GM21360 (cell line): ENCODE data around the gene CLK2.
A peak's percentile ranks its signal among the peaks of the same experiment; 100 is the strongest.
"Not testable (repeated sequence)": the region's sequence is repeated elsewhere in the genome, so short reads cannot be mapped to it uniquely, and the experiment has no call there.

Experiments used
- ATAC-seq: cut with Tn5 transposase; IDR thresholded peaks from one replicate; pipeline ENCODE4 v1.9.1; 2021; ENCODE audit warnings: mild to moderate bottlenecking, moderate library complexity; ENCODE audit not compliant: unreplicated experiment

Gene CLK2

DNA sequence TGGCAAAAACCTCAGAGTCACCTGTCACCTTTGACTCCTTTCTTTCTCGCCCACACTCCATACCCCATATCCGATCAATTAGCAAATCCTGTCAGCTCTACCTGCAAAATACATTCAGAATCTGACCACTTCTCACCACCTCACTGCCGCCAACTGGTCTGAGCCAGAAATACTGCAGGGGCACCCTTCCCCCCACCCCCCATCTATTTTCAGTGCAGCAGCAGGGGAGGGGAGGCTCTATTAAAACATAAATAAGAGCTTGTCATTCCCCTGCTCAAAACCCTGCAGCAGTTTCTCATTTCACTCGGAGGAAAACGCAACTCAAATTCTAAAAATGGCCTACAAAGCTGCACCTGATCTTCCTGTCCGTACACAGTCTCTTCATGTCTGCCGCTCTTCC is 24.1 kb upstream of the CLK2 start:
- no peak for ATAC-seq

DNA sequence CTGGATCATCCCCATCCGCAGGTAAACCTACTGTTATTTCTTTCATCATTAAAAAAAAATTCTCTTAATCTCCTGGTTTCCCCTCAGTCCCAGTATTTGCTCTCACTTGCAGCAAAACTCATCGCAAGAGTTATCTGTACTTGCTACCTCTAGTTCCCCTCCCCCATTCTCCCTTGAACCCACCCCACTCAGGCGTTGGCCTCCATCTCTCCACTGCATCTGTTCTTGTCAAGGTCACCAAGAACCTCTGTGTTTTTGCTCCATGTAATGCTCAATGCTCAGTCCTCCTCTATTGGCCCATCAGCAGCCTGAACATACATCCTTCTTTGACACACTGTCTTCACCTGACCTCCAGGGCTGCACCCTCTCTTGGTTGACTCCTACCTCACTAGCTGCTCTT is 23.4 kb upstream of the CLK2 start:
- no peak for ATAC-seq

- no peak for ATAC-seq
Measured at GRCh38 chr1:155295942-155296267, 22.6 kb upstream of the CLK2 start.

GRCh38 chr1:155295183-155295941 is 22.1 kb upstream of the CLK2 start:
- no peak for ATAC-seq

- ATAC-seq: no peak
Measured at GRCh38 chr1:155294520-155295182, 21.3 kb upstream of the CLK2 start.

GRCh38 chr1:155293086-155293749 is 19.9 kb upstream of the CLK2 start:
- ATAC-seq: no peak

DNA sequence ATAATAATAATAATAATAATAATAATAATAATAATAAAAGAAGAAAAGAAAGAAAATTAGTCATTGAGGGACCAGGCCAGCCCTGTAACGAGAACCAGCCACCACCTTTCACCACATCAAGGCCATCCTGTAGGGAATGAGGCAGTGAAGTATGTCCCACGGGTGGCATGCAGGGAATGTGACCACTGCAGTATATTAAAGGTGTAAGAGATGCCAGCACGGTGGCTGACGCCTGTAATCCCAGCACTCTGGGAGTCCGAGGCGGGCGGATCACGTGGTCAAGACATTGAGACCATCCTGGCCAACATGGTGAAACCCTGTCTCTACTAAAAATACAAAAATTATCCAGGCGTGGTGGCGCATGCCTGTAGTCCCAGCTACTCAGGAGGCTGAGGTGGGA is 17.7 kb upstream of the CLK2 start:
- not testable (repeated sequence) for ATAC-seq

DNA sequence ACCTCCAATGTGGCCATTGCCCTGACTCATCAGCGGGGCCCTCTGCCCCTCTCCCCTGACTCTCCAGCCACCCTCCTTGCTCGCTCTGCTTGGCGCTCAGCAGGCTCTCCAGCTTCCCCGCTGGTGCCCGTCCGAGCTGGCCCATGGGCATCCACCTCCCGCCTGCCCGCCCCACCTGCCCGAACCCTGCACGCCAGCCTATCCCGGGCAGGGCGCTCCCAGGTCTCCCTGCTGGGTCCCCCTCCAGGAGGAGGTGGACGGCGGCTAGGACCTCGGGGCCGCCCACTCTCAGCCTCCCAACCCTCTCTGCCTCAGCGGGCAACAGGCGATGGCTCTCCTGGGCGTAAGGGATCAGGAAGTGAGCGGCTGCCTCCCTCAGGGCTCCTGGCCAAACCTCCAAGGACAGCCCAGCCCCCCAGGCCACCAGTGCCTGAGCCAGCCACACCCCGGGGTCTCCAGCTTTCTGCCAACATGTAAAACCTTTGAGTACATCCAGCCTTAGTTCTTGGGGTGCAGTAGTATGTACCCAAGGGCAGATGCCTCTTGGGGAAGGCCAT is 14.8 kb upstream of the CLK2 start:
- ATAC-seq: no peak

GRCh38 chr1:155286544-155286943 is 13.2 kb upstream of the CLK2 start:
- ATAC-seq: no peak

DNA sequence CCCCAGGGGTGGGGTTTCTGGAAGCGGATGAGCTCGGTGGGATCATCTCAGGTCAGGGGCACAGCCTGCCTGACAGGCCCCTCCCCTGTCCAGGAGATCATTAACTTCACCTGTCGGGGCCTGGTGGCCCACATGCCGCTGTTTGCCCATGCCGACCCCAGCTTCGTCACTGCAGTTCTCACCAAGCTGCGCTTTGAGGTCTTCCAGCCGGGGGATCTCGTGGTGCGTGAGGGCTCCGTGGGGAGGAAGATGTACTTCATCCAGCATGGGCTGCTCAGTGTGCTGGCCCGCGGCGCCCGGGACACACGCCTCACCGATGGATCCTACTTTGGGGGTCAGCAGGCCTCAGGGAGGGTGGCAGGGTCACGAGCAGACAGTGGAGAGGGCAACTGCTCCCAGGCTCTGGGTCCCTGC is 12.3 kb upstream of the CLK2 start:
- ATAC-seq: no peak

GRCh38 chr1:155285063-155285462 is 11.8 kb upstream of the CLK2 start:
- no peak for ATAC-seq

GRCh38 chr1:155284476-155284875 is 11.2 kb upstream of the CLK2 start:
- ATAC-seq: no peak

GRCh38 chr1:155282488-155283091 is 9.3 kb upstream of the CLK2 start:
- ATAC-seq: no peak

- no peak for ATAC-seq
Measured at GRCh38 chr1:155279268-155279667, 6.0 kb upstream of the CLK2 start.

DNA sequence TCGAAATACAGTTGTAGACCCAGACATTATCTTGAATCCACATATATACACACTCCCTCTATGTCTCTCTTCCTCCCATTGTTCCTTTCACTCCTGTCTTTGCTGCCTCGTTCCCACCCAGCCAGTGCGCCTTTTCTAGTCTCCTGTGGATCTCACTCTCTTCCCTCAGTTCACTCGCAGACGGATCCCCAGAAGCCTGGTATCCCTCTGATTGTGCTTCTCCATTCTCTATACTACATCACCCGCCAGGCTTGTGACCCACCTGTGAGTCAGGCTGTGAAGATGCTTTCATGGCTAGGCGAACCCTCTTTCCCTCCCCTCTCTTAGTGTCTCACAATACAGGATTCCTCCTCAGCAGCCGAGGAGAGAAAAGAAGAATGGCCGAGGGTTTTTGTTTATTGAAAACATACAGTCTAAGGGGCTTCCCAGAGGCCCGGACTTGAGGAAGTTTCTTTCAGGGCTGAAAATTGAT is 5.4 kb upstream of the CLK2 start:
- ATAC-seq: no peak

- ATAC-seq: no peak
Measured at GRCh38 chr1:155277902-155278688, 4.8 kb upstream of the CLK2 start.

DNA sequence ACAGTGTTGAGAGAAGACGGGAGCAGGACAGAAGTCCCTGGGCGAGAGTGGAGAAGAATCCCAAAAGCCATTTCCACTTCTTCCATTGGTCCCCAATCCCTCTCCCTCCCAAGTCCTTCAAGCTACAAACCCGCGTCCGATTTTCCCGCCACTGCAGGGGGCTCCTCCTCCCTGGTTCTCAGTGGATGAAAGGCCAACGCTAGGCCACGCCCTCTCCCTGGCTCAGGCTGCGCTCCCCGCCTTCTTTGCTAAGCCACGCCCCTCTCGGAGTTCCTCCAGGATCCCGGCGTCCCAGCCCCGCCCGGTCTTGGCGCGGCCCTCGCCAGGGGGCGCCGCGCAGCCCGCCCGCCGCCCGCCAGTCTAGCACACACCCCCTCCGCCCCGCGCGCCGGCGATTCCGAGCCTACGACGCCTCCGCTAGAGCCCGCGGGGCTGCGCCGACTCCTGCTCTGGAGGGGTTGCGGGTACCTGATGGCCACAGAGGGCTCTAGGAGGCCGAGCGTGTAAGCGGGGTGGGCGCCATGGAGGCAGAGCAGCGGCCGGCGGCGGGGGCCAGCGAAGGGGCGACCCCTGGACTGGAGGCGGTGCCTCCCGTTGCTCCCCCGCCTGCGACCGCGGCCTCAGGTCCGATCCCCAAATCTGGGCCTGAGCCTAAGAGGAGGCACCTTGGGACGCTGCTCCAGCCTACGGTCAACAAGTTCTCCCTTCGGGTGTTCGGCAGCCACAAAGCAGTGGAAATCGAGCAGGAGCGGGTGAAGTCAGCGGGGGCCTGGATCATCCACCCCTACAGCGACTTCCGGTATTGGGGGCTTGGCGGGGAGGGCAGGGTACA is 4.0 kb upstream of the CLK2 start, which contains the start of gene HCN3:
Gene HCN3, plus strand, starts transcription at position 394 of the 832 bp plus-strand sequence. Its CDS starts 128 bp downstream, at position 522.
- ATAC-seq: peak; percentile 47

- peak; percentile 16 for ATAC-seq
Measured at GRCh38 chr1:155272466-155273342, 600 bp downstream of the CLK2 start.

DNA sequence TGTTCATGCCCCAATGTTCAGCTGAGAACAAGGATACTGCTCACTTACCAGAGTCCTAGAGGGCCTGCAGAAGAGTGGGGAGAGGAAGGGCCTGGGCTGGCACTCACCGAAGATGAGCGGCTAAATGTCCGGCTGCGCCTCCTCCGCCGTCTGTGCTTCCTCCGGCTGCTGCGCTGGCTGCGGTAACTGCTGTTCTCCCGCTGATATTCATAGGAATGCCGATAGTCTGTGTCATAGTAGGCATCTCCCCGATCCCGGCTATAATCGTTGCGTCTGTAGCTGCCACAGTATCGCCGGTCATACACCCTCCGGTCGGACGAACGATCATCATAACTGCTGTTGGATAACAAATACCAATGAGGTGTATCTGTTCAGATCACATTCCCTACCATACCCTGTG is 3.9 kb downstream of the CLK2 start:
- ATAC-seq: no peak
